GM21515 (cell line): ENCODE results near the gene YPEL2.
"Not testable (repeated sequence)": the region's sequence is repeated elsewhere in the genome, so short reads cannot be mapped to it uniquely, and the experiment has no call there.

Experiments
- ATAC-seq: cut with Tn5 transposase; IDR thresholded peaks from one replicate; pipeline ENCODE4 v1.9.1; 2021; ENCODE audit not compliant: unreplicated experiment

Gene YPEL2

GRCh38 chr17:59331129-59331928, at the start of gene YPEL2:
YPEL2 (plus strand) TSS chr17:59331655; CDS start chr17:59353410, 21,755 bp downstream.
- ATAC-seq: peak; percentile 91

GRCh38 chr17:59284317-59284716, 47.1 kb upstream of the YPEL2 start:
- no peak for ATAC-seq

- ATAC-seq: no peak
Measured at GRCh38 chr17:59287452-59287851, 44.0 kb upstream of the YPEL2 start.

GRCh38 chr17:59287891-59288290, 43.6 kb upstream of the YPEL2 start:
- ATAC-seq: no peak

GRCh38 chr17:59289981-59290301, 41.5 kb upstream of the YPEL2 start:
- no peak for ATAC-seq

- not testable (repeated sequence) for ATAC-seq
Measured at GRCh38 chr17:59290302-59290998, 41.0 kb upstream of the YPEL2 start.

- ATAC-seq: no peak
Measured at GRCh38 chr17:59292174-59292523, 39.3 kb upstream of the YPEL2 start.

- no peak for ATAC-seq
Measured at GRCh38 chr17:59296190-59296589, 35.3 kb upstream of the YPEL2 start.

GRCh38 chr17:59298521-59298920, 32.9 kb upstream of the YPEL2 start:
- ATAC-seq: no peak

GRCh38 chr17:59299400-59300092, 31.9 kb upstream of the YPEL2 start:
- ATAC-seq: no peak

GRCh38 chr17:59300941-59301340, 30.5 kb upstream of the YPEL2 start:
- no peak for ATAC-seq

- ATAC-seq: no peak
Measured at GRCh38 chr17:59304811-59305210, 26.6 kb upstream of the YPEL2 start.

GRCh38 chr17:59310263-59310920, 21.1 kb upstream of the YPEL2 start:
- no peak for ATAC-seq

- no peak for ATAC-seq
Measured at GRCh38 chr17:59311051-59311468, 20.4 kb upstream of the YPEL2 start.

- ATAC-seq: not testable (repeated sequence)
Measured at GRCh38 chr17:59311521-59311920, 19.9 kb upstream of the YPEL2 start.

- no peak for ATAC-seq
Measured at GRCh38 chr17:59315866-59316265, 15.6 kb upstream of the YPEL2 start.

- no peak for ATAC-seq
Measured at GRCh38 chr17:59327121-59327980, 4.1 kb upstream of the YPEL2 start.

- ATAC-seq: no peak
Measured at GRCh38 chr17:59327981-59328290, 3.5 kb upstream of the YPEL2 start.

GRCh38 chr17:59328601-59329000, 2.9 kb upstream of the YPEL2 start:
- ATAC-seq: no peak

- no peak for ATAC-seq
Measured at GRCh38 chr17:59329176-59330052, 2.0 kb upstream of the YPEL2 start.
